CD4-positive, alpha-beta T cell treated with Interleukin-2 at 100 ng/mL for 4 hours (primary cell): ENCODE measurements around the gene EIF3B.
"Not testable (repeated sequence)": the region's sequence is repeated elsewhere in the genome, so short reads cannot be mapped to it uniquely, and the experiment has no call there.

Source experiments
- DNase-seq: peaks from one replicate; pipeline ENCODE4 v3.0.0-alpha.2; 2020; ENCODE audit warnings: low spot score

EIF3B gene

GRCh38 chr7:2377492-2377891, 22.9 kb downstream of the EIF3B start:
- not testable (repeated sequence) for DNase-seq

GRCh38 chr7:2378125-2378524, 23.5 kb downstream of the EIF3B start:
- not testable (repeated sequence) for DNase-seq

- no peak for DNase-seq
These were observed 24.5 kb downstream of the EIF3B start for GRCh38 chr7:2379161-2379560.

GRCh38 chr7:2379821-2380450, 25.3 kb downstream of the EIF3B start:
- DNase-seq, result no peak

GRCh38 chr7:2380461-2380860, 25.8 kb downstream of the EIF3B start:
- DNase-seq, result no peak

- no peak for DNase-seq
These were observed 26.6 kb downstream of the EIF3B start for GRCh38 chr7:2381227-2381626.

GRCh38 chr7:2381881-2382509, 27.4 kb downstream of the EIF3B start:
- DNase-seq, result no peak

- no peak for DNase-seq
These were observed 29.1 kb downstream of the EIF3B start for GRCh38 chr7:2383543-2384274.

- no peak for DNase-seq
These were observed 30.0 kb downstream of the EIF3B start for GRCh38 chr7:2384354-2385243.

GRCh38 chr7:2386122-2386521, 31.5 kb downstream of the EIF3B start:
- not testable (repeated sequence) for DNase-seq

GRCh38 chr7:2386964-2387669, 32.5 kb downstream of the EIF3B start:
- no peak for DNase-seq

GRCh38 chr7:2387897-2388636, 33.4 kb downstream of the EIF3B start:
- no peak for DNase-seq

- DNase-seq, result no peak
These were observed 34.0 kb downstream of the EIF3B start for GRCh38 chr7:2388637-2388954.

GRCh38 chr7:2390020-2390816, 35.6 kb downstream of the EIF3B start:
- not testable (repeated sequence) for DNase-seq

GRCh38 chr7:2393706-2394105, 39.1 kb downstream of the EIF3B start:
- DNase-seq, result no peak

GRCh38 chr7:2394566-2395082, 40.0 kb downstream of the EIF3B start:
- no peak for DNase-seq

- no peak for DNase-seq
These were observed 43.9 kb downstream of the EIF3B start for GRCh38 chr7:2398506-2398905.

GRCh38 chr7:2399848-2400587, 45.4 kb downstream of the EIF3B start:
- DNase-seq, result no peak

- no peak for DNase-seq
These were observed 48.0 kb downstream of the EIF3B start for GRCh38 chr7:2402687-2403013.
